Islet of Langerhans (tissue), 1 donor: Measurements from ENCODE around the gene ZNF385C.

Source experiments
- FAIRE-seq: peaks from one replicate; lab custom pipeline; 2011; peaks lifted over from hg19 to GRCh38; lab: Jason Lieb, UNC

Gene ZNF385C

GRCh38 chr17:42077755-42078154 lies 20.5 kb downstream of the ZNF385C start:
- no peak for FAIRE-seq

- FAIRE-seq = no peak
Measured at GRCh38 chr17:42076797-42077559, 21.3 kb downstream of the ZNF385C start.

- FAIRE-seq = no peak
Measured at GRCh38 chr17:42075789-42076188, 22.5 kb downstream of the ZNF385C start.

- FAIRE-seq = no peak
Measured at GRCh38 chr17:42072323-42073187, 25.7 kb downstream of the ZNF385C start.

GRCh38 chr17:42071810-42072209 lies 26.5 kb downstream of the ZNF385C start:
- no peak for FAIRE-seq

GRCh38 chr17:42068979-42069378 lies 29.3 kb downstream of the ZNF385C start:
- no peak for FAIRE-seq

DNA sequence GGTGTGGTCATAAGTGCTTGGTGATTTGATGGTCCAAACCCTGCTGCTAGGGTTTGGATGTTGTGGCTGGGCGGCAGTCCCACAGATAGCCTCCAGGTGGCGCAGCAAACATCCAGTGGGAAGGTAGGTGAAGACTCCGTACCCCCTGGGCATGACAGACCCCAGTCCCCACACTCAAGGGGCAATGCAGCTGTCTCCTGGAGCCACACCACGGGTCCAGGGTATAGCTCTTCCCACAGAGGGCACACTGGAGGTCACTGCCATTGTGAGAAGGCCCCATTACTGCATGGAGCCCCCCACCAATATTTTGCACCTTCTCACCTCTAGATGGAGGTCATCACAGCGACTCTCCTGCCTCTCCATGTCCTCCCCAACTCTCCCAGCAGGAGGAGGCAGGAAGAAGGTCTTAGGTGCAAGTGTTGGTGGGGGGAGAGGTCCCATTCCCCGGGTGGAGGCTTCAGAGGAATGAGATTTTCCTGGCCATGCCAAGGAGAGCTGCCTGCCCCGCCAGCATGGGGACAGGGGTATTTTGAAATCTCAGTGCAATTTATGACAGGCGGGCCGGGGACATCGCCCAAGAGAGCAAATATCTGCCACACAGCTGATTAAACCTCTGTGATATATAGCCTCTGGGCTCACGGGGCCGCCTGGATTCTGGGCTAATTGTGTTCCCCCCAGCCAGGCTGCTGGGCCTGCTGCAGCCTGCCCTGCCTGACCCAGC lies 30.7 kb downstream of the ZNF385C start:
- FAIRE-seq = no peak

- no peak for FAIRE-seq
Measured at GRCh38 chr17:42065201-42065600, 33.1 kb downstream of the ZNF385C start.

DNA sequence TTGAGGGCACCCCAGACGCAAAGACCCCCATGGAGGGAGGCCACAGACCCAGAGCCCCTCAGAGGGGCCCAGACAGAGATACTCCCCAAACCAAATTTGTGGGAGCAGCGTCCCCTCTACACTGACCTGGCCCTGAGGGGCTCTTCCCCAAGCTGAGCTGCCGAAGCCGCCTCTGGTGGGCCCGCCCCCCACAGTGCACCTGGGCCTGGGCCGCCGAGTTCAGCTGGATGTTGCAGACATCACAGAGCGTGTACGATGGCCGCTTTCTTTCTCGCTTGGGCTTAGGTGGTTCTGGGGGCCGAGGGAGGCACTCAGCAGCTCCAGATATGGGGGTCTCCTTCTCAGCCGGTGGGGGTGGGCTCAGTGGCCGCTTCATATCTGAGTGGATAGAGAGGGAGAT lies 35.6 kb downstream of the ZNF385C start:
- no peak for FAIRE-seq

DNA sequence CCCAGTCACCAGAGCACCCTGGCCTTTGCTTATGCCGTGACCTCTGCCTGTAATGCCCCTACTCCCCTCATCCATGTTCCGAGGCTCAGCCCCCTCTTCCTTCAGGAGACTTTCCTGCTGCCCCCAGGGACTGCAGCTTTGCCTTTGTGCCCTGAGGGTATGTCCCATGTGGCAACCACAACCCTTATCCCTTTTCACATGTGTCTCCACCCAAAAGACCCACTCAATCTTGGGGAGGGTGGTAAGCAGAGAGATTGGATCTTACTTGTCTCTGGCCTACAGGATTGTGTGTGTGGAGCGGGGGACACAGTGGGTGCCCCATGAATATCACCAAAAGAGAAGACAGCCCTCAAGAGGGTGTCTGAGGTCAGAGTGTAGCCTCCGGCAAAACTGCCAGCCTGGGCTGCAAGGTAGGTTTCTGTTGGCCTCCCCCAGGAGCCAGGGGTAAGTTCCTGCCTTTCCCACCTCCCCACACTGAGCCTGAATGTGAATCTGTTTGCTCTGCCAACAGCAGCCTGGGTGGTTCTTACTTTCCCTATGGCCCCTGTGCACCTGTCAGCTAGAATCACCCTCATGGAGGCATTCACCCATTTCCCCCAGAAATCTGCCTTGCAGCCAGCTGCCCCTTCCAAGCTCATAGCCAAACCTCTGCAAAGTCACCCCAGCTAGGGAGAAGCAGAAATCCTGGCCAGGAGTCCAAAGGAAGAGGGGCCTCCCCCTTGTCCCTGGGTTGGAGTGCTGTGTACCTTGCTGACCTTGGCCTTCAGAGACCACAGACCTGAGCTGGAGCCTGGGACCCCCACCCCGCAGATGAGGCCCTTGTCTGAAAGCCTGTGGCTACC lies 36.4 kb downstream of the ZNF385C start:
- FAIRE-seq = no peak

DNA sequence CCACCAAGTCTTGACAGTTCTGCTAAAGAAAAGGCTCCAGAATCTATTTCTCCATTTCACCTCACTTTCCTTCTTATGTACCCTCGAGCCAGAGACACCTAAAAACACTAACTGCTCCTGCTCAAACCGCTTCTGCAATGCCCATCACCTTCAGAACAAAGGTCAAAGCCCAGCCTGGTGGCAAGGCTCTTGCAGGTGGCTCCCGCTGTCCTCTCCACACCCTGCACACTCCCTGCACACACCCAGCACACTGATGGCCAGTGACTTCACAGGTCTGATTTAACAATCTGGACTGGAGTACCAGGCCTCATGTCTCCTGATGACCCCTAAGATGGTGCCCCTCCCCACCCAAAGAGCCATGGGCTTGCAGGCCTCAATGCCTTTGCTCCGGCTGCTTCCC lies 38.0 kb downstream of the ZNF385C start:
- FAIRE-seq = no peak

- no peak for FAIRE-seq
Measured at GRCh38 chr17:42059815-42060214, 38.5 kb downstream of the ZNF385C start.

GRCh38 chr17:42058063-42058462 lies 40.2 kb downstream of the ZNF385C start:
- FAIRE-seq = no peak

GRCh38 chr17:42056635-42057034 lies 41.6 kb downstream of the ZNF385C start:
- FAIRE-seq = no peak

- FAIRE-seq = no peak
Measured at GRCh38 chr17:42055496-42055895, 42.8 kb downstream of the ZNF385C start.

- FAIRE-seq = no peak
Measured at GRCh38 chr17:42055027-42055426, 43.2 kb downstream of the ZNF385C start.

GRCh38 chr17:42053731-42054500 lies 44.4 kb downstream of the ZNF385C start:
- no peak for FAIRE-seq

DNA sequence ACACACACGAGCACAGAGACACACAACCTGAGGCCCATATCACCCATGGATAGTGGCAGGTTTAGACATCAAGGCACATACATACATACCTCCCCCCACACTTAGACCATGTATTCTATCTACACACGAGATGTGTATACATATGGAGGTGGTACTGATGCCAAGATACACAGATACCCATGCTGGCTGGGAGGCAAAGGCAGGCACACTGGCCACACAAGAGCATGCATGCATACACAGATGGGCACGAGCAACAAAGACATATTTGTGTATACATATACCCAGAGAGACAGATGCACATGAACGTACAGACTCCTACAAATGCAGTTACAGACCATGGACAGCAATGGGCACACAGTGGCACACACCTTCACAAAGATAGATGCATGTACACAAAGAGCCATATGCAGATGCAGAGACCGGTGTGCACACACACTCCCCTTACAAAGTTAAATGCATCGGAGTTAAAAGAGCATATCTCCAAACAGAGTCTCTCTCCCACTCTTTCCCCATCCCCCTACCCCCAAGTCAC lies 45.9 kb downstream of the ZNF385C start:
- FAIRE-seq = no peak

GRCh38 chr17:42051645-42052044 lies 46.6 kb downstream of the ZNF385C start:
- FAIRE-seq = no peak

GRCh38 chr17:42051013-42051400 lies 47.3 kb downstream of the ZNF385C start:
- no peak for FAIRE-seq
